Right forelimb (tissue), 1 donor: ENCODE data around the gene PPM1L.

Experiments
- DNase-seq: peaks from one replicate; pipeline ENCODE4 v3.0.0-alpha.2; 2018

The PPM1L gene

DNA sequence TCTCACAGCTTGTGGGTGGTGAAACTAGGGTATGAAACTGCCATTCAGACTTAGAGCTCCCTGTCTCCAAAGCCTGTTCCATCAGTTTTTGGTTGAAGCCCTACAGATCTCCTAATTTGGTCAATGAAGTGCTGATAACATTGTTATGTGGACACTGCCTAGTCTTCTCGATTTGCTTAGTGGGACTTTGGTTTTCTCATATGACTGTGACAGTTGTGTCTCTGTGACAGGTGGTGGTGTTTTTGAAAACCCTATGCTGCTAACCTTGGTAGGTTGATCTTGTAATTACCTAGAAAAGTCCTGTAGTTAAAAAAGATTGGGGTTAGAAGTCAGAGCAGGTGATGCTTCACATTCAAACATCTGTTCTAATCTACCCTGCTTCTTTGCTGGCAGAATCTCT is 9.2 kb downstream of the PPM1L start:
- DNase-seq: no peak

DNA sequence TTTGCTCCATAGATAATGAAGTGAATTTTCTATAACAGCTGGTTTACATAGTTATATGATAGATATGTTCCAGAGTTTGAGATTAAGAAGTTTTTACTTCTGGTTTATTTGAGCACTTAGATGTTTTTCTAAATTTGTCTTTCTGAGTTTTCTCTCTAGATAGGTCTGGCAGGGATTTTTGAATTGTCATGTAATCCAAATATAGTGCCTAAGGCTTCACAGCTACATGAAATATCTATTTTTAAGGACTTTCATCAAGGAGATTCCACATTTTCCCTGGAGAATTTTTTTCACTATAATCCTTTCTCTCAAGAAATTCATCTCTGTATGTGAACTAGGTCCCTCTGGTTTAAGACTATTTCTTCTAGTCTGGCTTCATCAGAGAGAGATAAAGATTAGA is 12.0 kb downstream of the PPM1L start:
- DNase-seq: no peak

DNA sequence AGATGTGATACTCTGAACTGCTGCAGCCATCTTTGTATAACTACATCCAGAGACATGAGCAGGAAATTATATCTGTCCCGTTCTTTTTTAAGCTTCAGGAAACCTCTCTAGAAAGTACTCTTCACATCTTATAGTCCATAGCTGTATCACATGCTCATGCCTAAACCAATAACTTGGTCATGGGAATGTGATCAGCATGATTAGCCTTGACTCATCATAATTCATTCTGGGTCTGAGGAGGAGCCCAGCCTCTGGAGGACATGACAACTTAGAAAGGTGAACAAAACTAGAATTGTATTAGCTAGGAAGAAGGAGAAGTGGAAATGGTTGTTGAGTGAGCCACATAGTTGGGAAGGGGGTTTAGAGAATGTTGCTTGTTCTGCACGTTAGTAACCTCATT is 12.9 kb downstream of the PPM1L start:
- DNase-seq: no peak

DNA sequence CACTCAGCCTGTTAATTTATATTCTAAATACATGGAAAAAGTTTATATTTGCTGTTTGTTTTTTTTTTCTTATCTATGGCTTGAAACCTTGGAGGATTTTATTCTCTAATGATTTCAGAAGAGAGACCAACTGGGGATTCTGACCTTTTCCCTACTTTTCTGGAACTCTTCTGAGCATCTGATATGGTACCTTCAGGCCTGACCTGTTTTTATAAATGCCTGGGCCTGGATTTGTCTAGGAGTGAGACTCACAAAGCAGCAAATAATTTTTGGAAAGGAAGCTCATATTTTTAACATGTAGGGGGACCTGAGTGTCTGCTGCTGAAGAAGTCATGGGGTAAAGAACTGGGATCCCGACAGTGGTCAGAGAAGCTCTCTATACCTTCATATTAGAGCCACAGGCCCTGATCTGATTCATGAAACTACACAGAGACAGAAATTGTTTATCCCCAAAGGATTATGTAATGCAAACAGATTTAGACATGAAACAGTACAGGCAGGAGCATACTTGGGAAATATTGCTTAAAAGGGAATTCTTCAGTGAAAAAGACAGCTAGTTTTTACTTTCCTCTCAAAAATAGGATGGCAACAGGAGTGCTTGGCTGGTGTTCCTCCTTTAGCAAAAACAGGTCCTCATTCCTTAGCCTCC is 15.9 kb downstream of the PPM1L start:
- no peak for DNase-seq

DNA sequence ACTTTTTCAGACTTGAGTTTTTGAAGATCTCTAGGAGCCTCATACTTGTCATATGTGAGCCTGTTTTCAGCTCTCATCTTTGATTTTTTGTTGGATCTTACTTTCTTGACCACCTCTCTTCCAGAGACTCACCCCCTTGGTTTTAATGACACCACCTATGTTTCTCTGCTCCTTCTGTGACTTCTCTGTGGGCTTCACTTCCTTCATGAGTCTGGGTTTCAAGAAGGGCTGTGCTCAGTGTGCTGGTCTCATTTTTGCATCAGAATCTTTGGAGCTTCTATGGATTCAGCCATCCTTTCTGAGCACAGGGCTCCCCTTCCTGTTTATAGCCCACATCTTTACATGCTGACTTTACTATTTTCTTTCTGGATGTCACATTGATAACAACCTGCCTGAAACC is 17.7 kb downstream of the PPM1L start:
- no peak for DNase-seq

- DNase-seq: no peak
Observed at GRCh38 chr3:160774172-160774571, 18.1 kb downstream of the PPM1L start.

DNA sequence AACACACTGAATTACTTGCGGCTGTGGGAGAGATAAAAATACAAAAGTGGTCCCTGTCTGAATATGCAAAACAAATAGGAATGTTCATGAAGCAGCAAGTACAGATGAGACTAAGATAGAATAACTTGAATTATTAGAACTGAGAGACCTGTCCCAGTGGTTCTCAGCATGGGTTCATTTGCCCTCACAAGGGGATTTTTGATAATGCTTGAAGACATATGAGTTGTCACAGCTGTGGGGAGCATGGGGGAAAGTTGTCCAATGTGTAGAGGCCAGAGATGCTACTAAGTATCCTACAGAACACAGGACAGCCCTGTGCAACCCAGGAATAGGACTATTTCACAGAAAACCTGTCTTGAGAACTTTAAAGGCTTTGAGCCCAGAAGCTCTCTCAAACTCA is 22.4 kb downstream of the PPM1L start:
- no peak for DNase-seq

- no peak for DNase-seq
Observed at GRCh38 chr3:160779040-160779439, 23.0 kb downstream of the PPM1L start.

DNA sequence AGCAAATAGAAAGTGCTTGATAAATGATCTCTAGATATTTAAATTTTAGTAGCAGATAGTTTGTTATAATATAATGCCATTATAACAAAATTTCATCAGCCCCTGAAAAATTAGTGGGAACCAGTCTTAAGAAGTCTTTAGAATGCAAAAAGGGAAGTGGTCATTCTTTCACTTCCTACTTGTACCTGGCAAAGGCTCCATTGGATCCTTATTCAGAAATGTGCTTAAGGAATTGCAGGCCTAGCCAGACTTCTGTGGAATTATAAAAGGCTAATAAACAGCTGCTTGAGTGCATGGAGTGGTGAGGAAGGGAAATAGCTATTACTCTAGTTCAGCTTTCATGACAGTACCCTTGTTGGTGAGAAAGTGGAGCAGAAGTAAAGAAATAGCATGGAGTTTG is 24.2 kb downstream of the PPM1L start:
- DNase-seq: no peak

DNA sequence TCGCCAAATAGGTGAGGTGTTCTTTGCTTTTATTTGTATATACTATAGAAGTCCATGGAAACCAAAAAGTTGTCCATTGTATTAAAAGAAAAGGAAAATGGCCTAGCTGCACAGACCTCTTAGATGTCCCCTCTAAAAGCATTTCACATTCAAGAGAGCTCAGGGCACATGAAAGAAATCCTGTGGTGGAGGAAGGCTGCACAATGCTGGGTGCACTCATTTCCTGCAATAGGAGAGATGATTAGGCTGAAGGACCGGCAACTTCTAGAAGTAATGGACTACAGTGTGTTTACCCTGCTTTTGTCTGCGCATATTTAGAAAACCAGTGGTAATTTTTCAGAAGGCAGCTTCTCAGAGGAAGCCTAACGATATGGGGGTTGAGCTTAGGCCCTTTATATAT is 25.4 kb downstream of the PPM1L start:
- no peak for DNase-seq

GRCh38 chr3:160781863-160782262 is 25.8 kb downstream of the PPM1L start:
- DNase-seq: no peak

DNA sequence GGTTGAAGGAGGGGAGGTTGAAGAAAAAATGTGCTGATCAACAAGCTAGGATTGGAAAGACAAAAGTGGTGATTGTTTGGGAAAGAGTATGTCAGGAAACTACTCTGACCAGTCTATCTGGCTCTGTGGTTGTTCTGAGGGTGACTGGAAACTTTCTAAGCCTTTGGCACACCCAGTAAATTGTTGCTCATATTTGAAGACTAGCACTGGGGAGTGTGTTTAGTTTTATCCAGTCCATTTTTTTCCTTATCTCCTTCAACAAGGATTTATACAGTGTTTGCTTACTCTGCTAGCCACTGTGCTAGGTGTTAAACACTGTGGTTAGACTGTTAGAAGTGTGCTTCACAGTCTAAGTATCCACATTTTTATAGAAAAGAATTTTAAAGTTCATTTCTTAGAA is 28.8 kb downstream of the PPM1L start:
- DNase-seq: no peak

DNA sequence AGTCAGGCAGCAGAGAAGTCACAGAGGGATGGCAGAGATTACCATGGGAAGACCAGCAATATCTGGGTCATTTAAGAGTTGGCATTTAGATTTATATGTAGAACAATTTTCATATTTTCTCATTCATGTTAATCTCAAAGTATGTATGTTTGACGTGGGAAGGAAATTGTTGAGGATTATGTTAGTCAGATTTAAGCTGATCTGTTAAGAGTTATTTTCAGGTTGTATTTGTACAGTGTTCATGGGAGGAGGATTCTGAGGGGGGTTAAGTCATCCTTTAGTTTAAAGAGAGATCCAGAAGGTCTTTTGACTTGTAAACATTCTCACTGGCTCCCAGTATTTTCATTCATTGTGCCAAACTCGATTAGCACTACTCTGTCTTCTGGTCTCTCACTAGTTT is 34.7 kb downstream of the PPM1L start:
- no peak for DNase-seq

DNA sequence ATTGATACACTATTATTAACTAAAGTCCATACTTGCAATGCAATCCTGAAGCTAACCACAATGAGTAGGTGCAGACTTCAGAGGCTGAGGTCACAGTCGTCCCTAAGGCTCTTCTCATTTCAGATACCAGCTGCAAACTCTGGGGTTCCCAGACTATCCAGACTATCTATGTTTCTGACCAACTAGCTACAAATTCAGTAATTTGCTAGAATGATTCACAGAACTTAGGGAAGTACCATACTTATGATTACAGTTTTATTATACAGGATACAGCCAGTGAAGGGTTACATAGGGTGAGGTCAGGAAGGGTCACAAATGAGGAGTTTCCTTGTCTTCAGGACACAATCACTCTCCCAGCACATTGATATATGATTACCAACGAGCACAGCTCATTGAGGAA is 36.5 kb downstream of the PPM1L start:
- no peak for DNase-seq

GRCh38 chr3:160793722-160794252 is 37.8 kb downstream of the PPM1L start:
- no peak for DNase-seq

DNA sequence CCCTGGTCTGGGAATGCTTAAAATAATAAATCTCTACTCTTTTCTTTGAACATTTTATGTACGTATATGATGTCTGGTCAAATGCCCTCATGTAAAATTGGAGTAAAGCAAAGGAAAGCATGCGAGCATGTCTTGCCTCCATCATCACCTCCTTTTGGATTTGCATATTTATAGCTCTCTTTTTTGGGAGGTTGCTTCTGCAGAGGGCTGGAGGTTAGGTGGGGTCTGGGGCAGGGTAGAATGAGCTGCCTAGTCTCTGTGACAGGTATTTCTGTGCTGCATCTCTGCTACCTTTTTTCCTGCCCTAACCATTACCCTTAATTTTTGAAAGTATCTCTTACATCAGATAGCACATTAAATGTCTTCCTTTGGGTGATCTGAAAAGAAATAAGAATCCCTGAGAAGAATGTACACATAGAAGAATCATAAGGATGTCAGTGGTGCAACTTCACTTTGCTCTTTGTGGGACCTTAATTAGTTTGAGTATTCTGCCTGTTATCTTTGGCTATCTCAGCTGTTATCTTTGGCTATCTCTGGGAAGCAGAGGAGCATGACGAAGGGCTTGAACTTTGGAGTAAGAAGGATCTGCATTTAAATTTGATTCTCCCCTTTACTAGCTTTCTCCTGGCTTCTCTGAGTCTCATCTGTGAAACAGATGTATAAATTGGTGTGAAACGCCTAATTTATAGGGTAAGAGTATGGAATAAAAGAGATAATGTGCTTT is 40.2 kb downstream of the PPM1L start:
- no peak for DNase-seq

GRCh38 chr3:160796813-160797164 is 40.8 kb downstream of the PPM1L start:
- no peak for DNase-seq

GRCh38 chr3:160797356-160797755 is 41.3 kb downstream of the PPM1L start:
- no peak for DNase-seq

- DNase-seq: no peak
Observed at GRCh38 chr3:160801386-160802118, 45.5 kb downstream of the PPM1L start.

GRCh38 chr3:160804762-160805161 is 48.7 kb downstream of the PPM1L start:
- no peak for DNase-seq

DNA sequence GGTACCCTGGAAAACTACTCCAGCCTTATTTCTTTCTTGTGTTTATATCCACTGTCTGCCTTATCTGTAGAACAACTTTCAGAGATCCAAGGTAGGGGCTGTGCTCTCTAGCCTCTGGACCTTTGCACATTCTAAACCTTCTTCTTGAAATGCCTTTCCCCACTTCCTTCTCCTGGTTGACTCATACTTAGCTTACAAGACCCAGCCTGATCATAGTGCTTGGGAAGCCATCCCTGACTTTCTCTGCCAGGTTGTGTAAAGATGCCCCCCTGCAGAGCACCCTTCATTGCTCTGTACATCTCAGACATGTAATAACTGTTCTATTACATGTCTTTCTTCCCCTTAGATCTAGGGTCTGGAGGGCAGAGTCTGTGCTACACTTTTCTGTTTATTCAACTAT is 50.1 kb downstream of the PPM1L start:
- no peak for DNase-seq

DNA sequence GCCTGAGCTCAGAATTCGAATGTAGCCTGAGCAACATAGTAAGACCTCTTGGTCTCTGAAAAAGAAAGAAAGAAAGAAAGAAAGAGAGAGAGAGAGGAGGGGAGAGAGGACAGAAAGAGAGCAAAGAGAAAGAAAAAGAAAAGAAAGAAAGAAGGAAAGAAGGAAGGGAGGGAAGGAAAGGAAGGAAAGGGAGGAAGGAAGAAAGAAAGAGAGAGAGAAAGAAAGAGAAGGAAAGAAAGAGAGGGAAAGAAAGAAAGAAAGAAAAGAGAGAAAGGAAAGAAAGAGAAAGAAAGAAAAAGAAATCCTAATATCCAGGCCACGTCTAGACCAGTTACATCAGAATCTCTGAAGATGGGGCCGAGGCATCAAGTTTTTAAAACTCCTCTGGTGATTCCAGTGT is 50.7 kb downstream of the PPM1L start:
- no peak for DNase-seq

GRCh38 chr3:160808838-160809237 is 52.8 kb downstream of the PPM1L start:
- DNase-seq: no peak

- no peak for DNase-seq
Observed at GRCh38 chr3:160809453-160809852, 53.4 kb downstream of the PPM1L start.
